Panc1 (cell line): ENCODE data around the gene ADAMTS6. TPM values are rescaled to one million over a fixed set of nuclear protein-coding genes. Genes with fewer than 3 reads are reported as not detected.

ENCODE experiments used
- ATAC-seq: fragments of 200-7000 bp; cut with Tn5 transposase; 2 replicates; pipeline ENCODE4 v1.9.1; 2020; ENCODE audit warnings: mild to moderate bottlenecking, moderate library complexity
- BruUV-seq: library from RNA; stranded (reverse); fragments of 400-500 nt; replicated peaks from 2 replicates; lab custom pipeline; 2021; lab: Mats Ljungman, UMichigan
- CTCF ChIA-PET: fragments of 300-600 bp; sonication (Branson Sonifier 250); formaldehyde crosslinking; loops from one replicate; lab custom pipeline; 2022; ENCODE audit warnings: antibody characterized with exemption; lab: Charles Lee
- POLR2A ChIA-PET: fragments of 300-600 bp; sonication (Branson Sonifier 250); formaldehyde crosslinking; loops from one replicate; lab custom pipeline; 2022; ENCODE audit warnings: antibody characterized with exemption; lab: Charles Lee
- DNase-seq: peaks from one replicate; pipeline ENCODE4 v3.0.0-alpha.2; 2010; ENCODE audit warnings: low read depth, low spot score
- H3K27ac ChIP-seq: 2 replicates; pipeline ENCODE4 v1.5.1; 2011; ENCODE audit warnings: mild to moderate bottlenecking, low read length, inconsistent platforms
- H3K27me3 ChIP-seq: fragments of 200-500 bp; sonication (Bioruptor generic); 2 replicates; pipeline ENCODE4 v1.6.0; 2014; ENCODE audit warnings: low read length, inconsistent platforms; ENCODE audit not compliant: control insufficient read depth, insufficient read depth
- H3K36me3 ChIP-seq: fragments of 200-500 bp; sonication (Bioruptor generic); 2 replicates; pipeline ENCODE4 v1.5.1; 2014; ENCODE audit warnings: inconsistent platforms, mild to moderate bottlenecking, low read length, moderate library complexity; ENCODE audit not compliant: control insufficient read depth, insufficient read depth
- H3K4me1 ChIP-seq: 2 replicates; pipeline ENCODE4 v1.5.1; 2011; ENCODE audit warnings: inconsistent platforms, mild to moderate bottlenecking, low read length, moderate library complexity; ENCODE audit not compliant: control insufficient read depth, insufficient read depth
- H3K4me3 ChIP-seq, 2 experiments: 2 replicates each; pipeline ENCODE4 v1.5.1; 2011 to 2012; ENCODE audit warnings: low read depth in 2 of 2, low read length in 2 of 2, mild to moderate bottlenecking in 2 of 2, inconsistent platforms in 1 of 2, moderate library complexity in 1 of 2
- H3K9me3 ChIP-seq: fragments of 200-500 bp; sonication (Bioruptor generic); 2 replicates; pipeline ENCODE4 v1.5.1; 2014; ENCODE audit warnings: low read depth, mild to moderate bottlenecking, inconsistent platforms, low read length, moderate library complexity; ENCODE audit not compliant: control insufficient read depth, insufficient read depth
- POLR2AphosphoS5 ChIP-seq: IDR thresholded peaks from 2 replicates; pipeline ENCODE4 v1.6.1; 2012; ENCODE audit warnings: mild to moderate bottlenecking, low read depth, low read length, moderate library complexity
- SIN3A ChIP-seq: IDR thresholded peaks from 2 replicates; pipeline ENCODE4 v1.6.1; 2012; ENCODE audit warnings: low read depth, mild to moderate bottlenecking, low read length, moderate library complexity, borderline replicate concordance; ENCODE audit not compliant: insufficient read depth
- TCF7L2 ChIP-seq: IDR thresholded peaks from 2 replicates; pipeline ENCODE4 v1.6.1; 2011; ENCODE audit warnings: mild to moderate bottlenecking, low read depth, low read length, inconsistent platforms
- in situ Hi-C: cut with HindIII; loops from 2 replicates; pipeline ENCODE4 v1.10.0; 2016; ENCODE audit warnings: low sequenced_read_pairs, low pct_unique_long_range_greater_than_20kb
- intact Hi-C: fragments of 100-400 bp; cut with micrococcal nuclease; formaldehyde crosslinking; loops from one replicate; pipeline ENCODE4 v1.10.0; 2022; ENCODE audit not compliant: unreplicated experiment
- total RNA-seq: library from RNA; stranded (reverse); gene quantifications from one replicate; pipeline ENCODE4 v1.2.1, GENCODE V29; 2021; ENCODE audit not compliant: unreplicated experiment
- TF ChIP-seq, protein P1 (sequence below): fragments of 450-650 bp; IDR thresholded peaks from 2 replicates; pipeline ENCODE4 v1.5.1; 2017; ENCODE audit warnings: mild to moderate bottlenecking
- TF ChIP-seq, protein P2 (sequence below), 2 experiments: IDR thresholded peaks; 2 replicates each; pipeline ENCODE4 v1.6.1; 2011 to 2012; ENCODE audit warnings: low read depth in 2 of 2, control low read depth in 1 of 2, low read length in 1 of 2, mild to moderate bottlenecking in 1 of 2, moderate library complexity in 1 of 2; ENCODE audit not compliant: insufficient read depth in 1 of 2

The ADAMTS6 gene
- total RNA-seq, 1 experiment from 2014 or later: 0.64 TPM

DNA sequence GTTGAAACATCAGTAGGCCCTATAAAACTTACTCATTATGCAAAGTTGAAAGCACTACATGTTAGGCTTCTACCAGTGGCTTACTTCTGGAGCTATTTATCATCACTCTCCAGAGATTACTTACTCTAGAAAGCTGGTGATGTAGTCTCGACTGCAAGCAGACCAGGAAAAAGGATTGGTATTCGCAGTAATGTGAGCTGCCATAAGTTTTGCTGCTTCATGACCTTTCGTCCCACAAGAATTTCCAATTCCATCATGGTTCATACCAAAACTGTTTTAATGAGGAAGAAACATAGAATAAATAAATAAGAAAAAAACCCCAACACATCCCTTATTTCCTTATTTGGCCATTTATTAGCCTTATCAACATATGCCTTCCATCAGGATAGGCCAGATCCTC is 181.9 kb downstream of the ADAMTS6 start:
- Histone ChIP-seq H3K4me3 (no peak overlapping the region), H3K36me3 (no peaks in the 10 kb centered on the region), H3K27ac (no peak overlapping the region), H3K27me3 (no peaks in the 10 kb centered on the region), H3K9me3 (no peaks in the 10 kb centered on the region), H3K4me1 (no peaks in the 10 kb centered on the region)
- TF ChIP-seq SIN3A (no peak), POLR2AphosphoS5 (no peak), TCF7L2 (no peak)
- TF ChIP-seq, protein P1, sequence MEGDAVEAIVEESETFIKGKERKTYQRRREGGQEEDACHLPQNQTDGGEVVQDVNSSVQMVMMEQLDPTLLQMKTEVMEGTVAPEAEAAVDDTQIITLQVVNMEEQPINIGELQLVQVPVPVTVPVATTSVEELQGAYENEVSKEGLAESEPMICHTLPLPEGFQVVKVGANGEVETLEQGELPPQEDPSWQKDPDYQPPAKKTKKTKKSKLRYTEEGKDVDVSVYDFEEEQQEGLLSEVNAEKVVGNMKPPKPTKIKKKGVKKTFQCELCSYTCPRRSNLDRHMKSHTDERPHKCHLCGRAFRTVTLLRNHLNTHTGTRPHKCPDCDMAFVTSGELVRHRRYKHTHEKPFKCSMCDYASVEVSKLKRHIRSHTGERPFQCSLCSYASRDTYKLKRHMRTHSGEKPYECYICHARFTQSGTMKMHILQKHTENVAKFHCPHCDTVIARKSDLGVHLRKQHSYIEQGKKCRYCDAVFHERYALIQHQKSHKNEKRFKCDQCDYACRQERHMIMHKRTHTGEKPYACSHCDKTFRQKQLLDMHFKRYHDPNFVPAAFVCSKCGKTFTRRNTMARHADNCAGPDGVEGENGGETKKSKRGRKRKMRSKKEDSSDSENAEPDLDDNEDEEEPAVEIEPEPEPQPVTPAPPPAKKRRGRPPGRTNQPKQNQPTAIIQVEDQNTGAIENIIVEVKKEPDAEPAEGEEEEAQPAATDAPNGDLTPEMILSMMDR: no peak
- TF ChIP-seq, protein P2, sequence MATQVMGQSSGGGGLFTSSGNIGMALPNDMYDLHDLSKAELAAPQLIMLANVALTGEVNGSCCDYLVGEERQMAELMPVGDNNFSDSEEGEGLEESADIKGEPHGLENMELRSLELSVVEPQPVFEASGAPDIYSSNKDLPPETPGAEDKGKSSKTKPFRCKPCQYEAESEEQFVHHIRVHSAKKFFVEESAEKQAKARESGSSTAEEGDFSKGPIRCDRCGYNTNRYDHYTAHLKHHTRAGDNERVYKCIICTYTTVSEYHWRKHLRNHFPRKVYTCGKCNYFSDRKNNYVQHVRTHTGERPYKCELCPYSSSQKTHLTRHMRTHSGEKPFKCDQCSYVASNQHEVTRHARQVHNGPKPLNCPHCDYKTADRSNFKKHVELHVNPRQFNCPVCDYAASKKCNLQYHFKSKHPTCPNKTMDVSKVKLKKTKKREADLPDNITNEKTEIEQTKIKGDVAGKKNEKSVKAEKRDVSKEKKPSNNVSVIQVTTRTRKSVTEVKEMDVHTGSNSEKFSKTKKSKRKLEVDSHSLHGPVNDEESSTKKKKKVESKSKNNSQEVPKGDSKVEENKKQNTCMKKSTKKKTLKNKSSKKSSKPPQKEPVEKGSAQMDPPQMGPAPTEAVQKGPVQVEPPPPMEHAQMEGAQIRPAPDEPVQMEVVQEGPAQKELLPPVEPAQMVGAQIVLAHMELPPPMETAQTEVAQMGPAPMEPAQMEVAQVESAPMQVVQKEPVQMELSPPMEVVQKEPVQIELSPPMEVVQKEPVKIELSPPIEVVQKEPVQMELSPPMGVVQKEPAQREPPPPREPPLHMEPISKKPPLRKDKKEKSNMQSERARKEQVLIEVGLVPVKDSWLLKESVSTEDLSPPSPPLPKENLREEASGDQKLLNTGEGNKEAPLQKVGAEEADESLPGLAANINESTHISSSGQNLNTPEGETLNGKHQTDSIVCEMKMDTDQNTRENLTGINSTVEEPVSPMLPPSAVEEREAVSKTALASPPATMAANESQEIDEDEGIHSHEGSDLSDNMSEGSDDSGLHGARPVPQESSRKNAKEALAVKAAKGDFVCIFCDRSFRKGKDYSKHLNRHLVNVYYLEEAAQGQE (IDR thresholded peaks at IDR 0.05; ENCODE audit: insufficient read depth in 1 of 2, low read depth in 2 of 2, low read length in 1 of 2): no peak
- in situ Hi-C loops (no loop called here), intact Hi-C loops (no loop called here)
- ChIA-PET POLR2A (no interaction called here), CTCF (no interaction called here)
- no TSS peak for BruUV-seq
- DNase-seq: no peak
- ATAC-seq: no peak

DNA sequence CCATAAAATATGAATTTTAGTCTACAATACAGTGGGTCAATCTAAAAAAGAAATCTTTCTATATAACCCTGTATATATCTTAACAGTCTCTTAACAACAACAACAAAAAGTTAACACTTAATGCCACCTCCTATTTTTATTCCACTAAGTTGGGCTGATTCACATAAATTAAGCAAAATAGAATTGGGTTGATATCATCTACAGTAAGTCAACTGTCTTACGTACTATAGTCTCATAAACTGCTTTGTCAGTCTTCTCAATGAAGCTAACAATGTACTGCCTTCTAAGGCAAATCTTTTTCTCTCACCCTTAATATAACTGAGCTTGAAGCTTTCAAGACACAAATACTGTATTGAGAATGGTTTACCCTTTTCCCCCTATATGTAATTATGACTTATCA is 185.7 kb downstream of the ADAMTS6 start:
- in situ Hi-C loops: no loop called here
- no peak for ATAC-seq

More for the DNA sequence above, 185.7 kb downstream of the ADAMTS6 start:
- Histone ChIP-seq H3K4me3 (no peak overlapping the region), H3K9me3 (no peaks in the 10 kb centered on the region), H3K4me1 (no peaks in the 10 kb centered on the region), H3K27ac (no peak overlapping the region), H3K36me3 (no peaks in the 10 kb centered on the region), H3K27me3 (no peaks in the 10 kb centered on the region)
- BruUV-seq: no TSS peak
- no peak for TF ChIP-seq POLR2AphosphoS5
- TF ChIP-seq, protein P1: no peak
- no peak for TF ChIP-seq TCF7L2
- intact Hi-C loops: no loop called here
- DNase-seq: no peak
- ChIA-PET POLR2A (no interaction called here), CTCF (no interaction called here)
